PFSK-1 (cell line): ENCODE results near the gene NBPF6.

Experiments used
- FOXP2 ChIP-seq: optimal IDR thresholded peaks from 2 replicates; pipeline ENCODE3; 2011; ENCODE audit warnings: borderline replicate concordance, control low read depth, inconsistent platforms; ENCODE audit not compliant: insufficient read depth; ENCODE audit errors: extremely low read length, extremely low read depth
- POLR2AphosphoS5 ChIP-seq: IDR thresholded peaks from 2 replicates; pipeline ENCODE4 v1.6.1; 2012; ENCODE audit warnings: low read depth, mild to moderate bottlenecking, control low read depth, low read length, moderate library complexity
- REST ChIP-seq, 2 experiments: IDR thresholded peaks; 2 replicates each; pipeline versions ENCODE4 v1.6.1 to v1.8.0; 2011 to 2012; ENCODE audit warnings: low read depth in 2 of 2, low read length in 2 of 2, control low read depth in 1 of 2, inconsistent platforms in 1 of 2, mild to moderate bottlenecking in 1 of 2, moderate library complexity in 1 of 2; ENCODE audit not compliant: insufficient read depth in 1 of 2
- SIN3A ChIP-seq: IDR thresholded peaks from 2 replicates; pipeline ENCODE4 v1.6.1; 2012; ENCODE audit warnings: mild to moderate bottlenecking, low read length, moderate library complexity, borderline replicate concordance; ENCODE audit not compliant: insufficient read depth
- TAF1 ChIP-seq: IDR thresholded peaks from 2 replicates; pipeline ENCODE4 v1.6.1; 2012; ENCODE audit warnings: low read length, control low read depth, borderline replicate concordance; ENCODE audit not compliant: insufficient read depth

GRCh38 chr1:108511764-108512163, 61.6 kb downstream of the NBPF6 start:
- TF ChIP-seq SIN3A = no peak
- TF ChIP-seq POLR2AphosphoS5 = no peak
- TF ChIP-seq FOXP2 = no peak
- TF ChIP-seq TAF1 = no peak
- no peak for TF ChIP-seq REST (IDR thresholded peaks at IDR 0.05; ENCODE audit: insufficient read depth in 1 of 2, low read depth in 2 of 2, low read length in 2 of 2)
